A204.1 (cell line): ENCODE measurements around the gene SBSN.

Source experiments
- FAIRE-seq: peaks from 2 replicates; lab custom pipeline; 2012; peaks lifted over from hg19 to GRCh38; lab: Jason Lieb, UNC

Gene SBSN

DNA sequence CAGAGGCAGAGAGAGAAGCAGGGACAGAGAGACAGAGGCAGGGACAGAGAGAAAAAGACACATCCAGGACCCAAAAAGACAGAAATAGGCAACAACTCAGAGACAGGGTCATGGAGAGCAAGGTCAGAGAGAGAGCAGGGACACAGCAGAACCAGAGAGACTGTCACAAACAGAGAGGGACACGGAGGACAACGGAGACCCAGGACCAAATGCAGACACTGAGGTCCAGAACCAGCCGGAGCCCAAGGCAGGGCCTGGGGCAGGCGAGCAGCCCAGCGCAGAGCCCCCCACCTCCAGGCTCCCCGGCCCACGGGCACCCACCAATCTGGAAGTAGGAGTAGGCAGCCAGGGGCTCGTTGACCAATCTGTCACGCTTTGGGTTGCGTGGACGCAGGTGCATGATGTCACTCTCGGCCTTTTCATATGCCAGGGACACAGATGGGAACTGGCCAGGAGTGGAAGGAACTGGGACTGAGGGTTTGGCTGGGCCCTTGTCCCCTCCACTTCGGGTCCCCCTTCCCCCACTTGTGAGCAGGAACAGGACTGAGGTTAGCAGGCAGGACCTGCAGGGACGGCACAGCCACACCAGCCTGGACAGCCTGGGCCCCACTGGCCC lies 25.4 kb upstream of the SBSN start:
- no peak for FAIRE-seq

- no peak for FAIRE-seq
Measured at GRCh38 chr19:35552534-35553384, 24.6 kb upstream of the SBSN start.

- no peak for FAIRE-seq
Measured at GRCh38 chr19:35551091-35551810, 23.1 kb upstream of the SBSN start.

DNA sequence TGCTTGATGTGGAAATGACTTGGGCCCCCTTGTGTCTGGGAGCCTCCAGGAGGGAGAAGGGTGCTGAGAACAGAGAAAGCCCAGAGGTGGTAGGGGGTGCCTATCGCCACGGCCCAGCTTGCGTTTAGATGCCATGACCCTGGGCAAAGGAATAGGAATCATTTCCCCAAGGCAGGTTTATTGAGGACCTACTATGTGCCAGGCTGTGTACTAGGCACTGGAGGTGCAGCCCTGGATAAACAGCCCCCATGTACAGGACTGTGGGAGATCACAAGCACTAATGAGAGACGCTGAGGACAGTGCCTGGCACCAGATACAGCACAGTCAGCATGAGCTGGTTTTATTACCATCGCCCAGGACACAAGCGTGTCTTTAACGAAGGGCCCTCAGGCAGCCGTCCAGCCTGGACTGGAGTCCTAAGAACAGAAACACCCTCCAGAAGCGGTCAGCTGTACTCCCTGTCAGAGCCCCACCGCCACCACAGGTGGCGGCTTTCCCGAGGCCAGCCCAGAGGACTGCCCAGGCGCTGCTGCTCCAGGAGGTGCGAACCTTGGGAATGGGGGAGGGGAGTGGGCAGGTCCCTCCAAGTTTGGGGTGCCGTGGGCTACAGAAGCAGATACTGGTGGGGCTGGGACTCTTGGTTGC lies 21.9 kb upstream of the SBSN start:
- no peak for FAIRE-seq

GRCh38 chr19:35549174-35549788 lies 21.2 kb upstream of the SBSN start:
- FAIRE-seq: no peak

DNA sequence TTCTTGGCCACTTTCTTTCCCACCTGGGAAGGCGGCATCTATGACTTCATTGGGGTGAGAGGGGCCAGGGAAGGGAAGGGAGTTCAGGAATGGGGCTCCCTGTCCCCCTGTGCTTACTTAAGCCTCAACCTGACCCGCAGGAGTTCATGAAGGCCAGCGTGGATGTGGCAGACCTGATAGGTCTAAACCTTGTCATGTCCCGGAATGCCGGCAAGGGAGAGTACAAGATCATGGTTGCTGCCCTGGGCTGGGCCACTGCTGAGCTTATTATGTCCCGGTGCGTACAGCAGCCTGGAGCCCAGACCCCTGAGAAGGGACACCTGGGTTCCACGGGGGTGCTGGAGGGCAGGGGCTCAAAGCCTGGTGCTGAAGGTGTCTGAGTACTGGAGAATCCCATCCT lies 18.4 kb upstream of the SBSN start:
- FAIRE-seq: no peak

DNA sequence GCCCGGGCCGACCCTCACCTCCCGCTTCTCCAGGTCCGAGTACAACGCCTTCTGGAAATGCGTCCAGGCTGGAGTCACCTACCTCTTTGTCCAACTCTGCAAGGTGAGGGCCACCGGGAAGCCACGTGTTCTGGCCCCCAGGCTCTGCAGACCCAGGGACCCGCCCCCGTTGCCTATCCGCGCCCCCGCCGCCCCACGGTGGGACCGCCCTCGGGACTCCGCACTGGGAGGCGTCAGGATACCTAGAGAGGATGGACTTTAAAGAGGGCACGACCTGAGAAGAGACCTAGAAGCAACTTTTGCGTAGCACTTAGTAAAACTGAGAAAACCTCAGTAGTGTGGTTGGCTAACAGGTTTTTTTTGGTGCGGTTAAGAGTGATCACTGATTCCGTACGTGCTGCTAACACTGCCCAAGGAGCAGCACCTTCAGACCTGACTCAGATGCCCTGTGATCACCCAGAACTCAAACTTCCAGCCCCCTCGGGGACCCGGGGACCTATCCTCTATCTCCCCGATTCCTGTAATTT lies 17.8 kb upstream of the SBSN start:
- FAIRE-seq: no peak

GRCh38 chr19:35545001-35545854 lies 17.1 kb upstream of the SBSN start, which contains the start of gene TMEM147:
TSS of gene TMEM147 (plus strand) at chr19:35545626. CDS start at chr19:35545740, 114 bp downstream.
- FAIRE-seq: no peak

- no peak for FAIRE-seq
Measured at GRCh38 chr19:35544110-35544802, 16.1 kb upstream of the SBSN start.

GRCh38 chr19:35543280-35544109 lies 15.4 kb upstream of the SBSN start:
- no peak for FAIRE-seq

DNA sequence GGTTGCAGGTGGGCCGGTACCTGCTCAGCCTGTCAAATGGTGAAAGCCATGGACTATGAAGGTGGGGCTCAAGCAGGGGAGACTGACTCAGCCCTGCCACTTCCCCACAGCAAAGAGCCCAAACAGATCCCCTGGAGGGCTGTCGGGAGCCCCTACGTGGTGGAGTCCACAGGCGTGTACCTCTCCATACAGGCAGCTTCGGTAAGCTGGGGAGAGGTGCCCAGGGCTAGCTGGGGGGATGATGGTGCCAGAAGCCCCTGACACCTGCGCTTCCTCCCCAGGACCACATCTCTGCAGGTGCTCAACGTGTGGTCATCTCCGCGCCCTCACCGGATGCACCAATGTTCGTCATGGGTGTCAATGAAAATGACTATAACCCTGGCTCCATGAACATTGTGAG lies 14.1 kb upstream of the SBSN start:
- FAIRE-seq: no peak

DNA sequence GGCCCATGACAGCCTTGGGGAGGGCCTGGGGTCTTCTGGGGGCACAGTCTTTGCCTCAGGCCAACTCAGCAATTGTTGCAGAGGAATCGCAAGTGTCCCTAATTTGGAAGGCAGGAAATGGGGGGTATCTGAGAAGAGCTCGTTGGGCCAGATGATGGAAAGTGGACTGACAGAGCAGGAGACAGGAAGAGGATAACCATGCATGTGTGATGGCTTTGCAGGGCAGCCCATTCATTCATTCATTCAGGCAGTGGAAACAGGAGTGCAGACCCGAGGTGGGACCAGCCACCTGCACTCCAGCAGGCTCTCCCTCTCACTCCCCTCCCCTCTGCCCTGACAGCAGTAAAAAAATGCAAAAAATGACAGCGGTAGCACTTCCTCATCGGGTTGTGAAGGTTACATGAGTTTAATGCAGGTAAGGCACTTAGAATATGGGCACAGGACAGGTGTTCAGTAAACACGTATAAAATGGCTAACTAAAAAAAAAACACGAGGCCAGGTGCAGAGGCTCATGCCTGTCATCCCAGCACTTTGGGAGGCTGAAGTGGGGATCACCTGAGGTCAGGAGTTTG lies 12.3 kb upstream of the SBSN start:
- no peak for FAIRE-seq

GRCh38 chr19:35539850-35540249 lies 11.7 kb upstream of the SBSN start:
- FAIRE-seq: no peak

DNA sequence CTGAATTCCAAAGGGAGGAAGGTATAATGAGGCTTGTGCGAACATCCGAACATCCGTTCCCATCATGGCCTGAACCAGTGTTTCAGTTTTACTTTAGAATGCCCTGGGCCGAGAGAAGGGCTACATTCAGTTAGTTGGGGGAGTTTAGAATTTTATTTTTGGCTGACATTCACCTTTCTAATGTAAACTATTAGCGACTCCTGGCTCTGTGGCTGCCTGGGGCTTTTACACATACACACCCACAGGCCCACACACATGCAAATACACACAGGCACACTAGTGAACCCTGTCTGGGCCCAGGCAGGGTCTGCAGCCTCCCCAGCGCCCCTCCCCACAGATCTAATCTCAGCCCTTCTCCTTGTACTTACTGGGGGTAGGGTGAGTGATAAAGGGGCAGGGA lies 11.2 kb upstream of the SBSN start:
- FAIRE-seq: no peak

- FAIRE-seq: no peak
Measured at GRCh38 chr19:35534803-35535480, 6.8 kb upstream of the SBSN start.

- FAIRE-seq: no peak
Measured at GRCh38 chr19:35533822-35534392, 5.8 kb upstream of the SBSN start.

DNA sequence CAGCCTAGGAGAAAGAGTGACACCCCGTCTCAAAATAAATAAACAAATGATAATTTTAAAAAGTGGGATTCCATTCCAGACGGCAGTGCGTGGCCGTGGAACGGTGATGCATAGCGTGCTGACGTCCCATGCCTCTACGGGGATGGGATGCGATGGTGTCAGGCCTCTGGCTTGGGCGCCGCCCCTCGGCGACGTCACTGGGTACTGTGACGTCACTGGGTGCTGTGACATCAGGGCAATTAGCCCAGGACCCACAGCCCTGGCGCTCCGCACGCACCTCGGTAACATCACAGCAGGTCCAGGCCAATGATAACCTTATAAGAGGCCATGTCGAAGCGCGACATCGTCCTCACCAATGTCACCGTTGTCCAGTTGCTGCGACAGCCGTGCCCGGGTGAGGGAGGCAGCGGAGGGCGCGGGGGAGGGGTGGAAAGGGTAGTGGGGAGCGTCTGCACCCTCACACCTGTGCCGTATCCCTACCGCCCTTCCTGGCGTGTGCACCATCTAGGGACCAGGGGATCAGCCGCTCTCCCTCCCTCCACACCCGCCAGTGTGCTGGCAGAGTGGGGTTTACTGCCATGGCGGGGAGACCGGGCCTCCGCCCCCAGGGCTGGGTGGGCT lies 5.2 kb upstream of the SBSN start, which contains the start of gene GAPDHS:
TSS of gene GAPDHS (plus strand) at position 256 of the 621 bp plus-strand sequence. CDS start at position 328, 72 bp downstream.
- no peak for FAIRE-seq
